HepG2 (cell line): ENCODE data around the gene SLC13A2. TPM values are rescaled to one million over a fixed set of nuclear protein-coding genes. Genes with fewer than 3 reads are reported as not detected.

Source experiments
- ATAC-seq: fragments of 200-7000 bp; cut with Tn5 transposase; 3 replicates; pipeline ENCODE4 v1.9.1; 2020; ENCODE audit warnings: mild to moderate bottlenecking, moderate library complexity
- BruUV-seq: library from RNA; stranded (reverse); fragments of 400-500 nt; replicated peaks from 2 replicates; lab custom pipeline; 2021; lab: Mats Ljungman, UMichigan
- CTCF ChIA-PET: fragments of 300-600 bp; formaldehyde crosslinking; extraction: SDS; loops from one replicate; lab custom pipeline; 2021; ENCODE audit warnings: low total read pairs, inconsistent platforms, low intra/inter-chr PET ratio; lab: Yijun Ruan, JAX
- POLR2A ChIA-PET: fragments of 350-600 bp; sonication (Branson Sonifier 250); formaldehyde crosslinking; loops from one replicate; lab custom pipeline; 2020; ENCODE audit warnings: antibody characterized with exemption, inconsistent platforms; lab: Yijun Ruan, JAX
- DNase-seq: peaks from one replicate; pipeline ENCODE4 v3.0.0-alpha.2; 2015; ENCODE audit warnings: low spot score
- FAIRE-seq: peaks from 3 replicates; lab custom pipeline; 2011; peaks lifted over from hg19 to GRCh38; lab: Jason Lieb, UNC
- H2AFZ ChIP-seq: one replicate; pipeline ENCODE4 v1.6.1; 2011; ENCODE audit warnings: low read length, inconsistent platforms
- H3K27ac ChIP-seq: fragments of 300-600 bp; 3 replicates; pipeline ENCODE4 v1.8.0; 2011; ENCODE audit warnings: mixed run types, mild to moderate bottlenecking, mixed read lengths, low read length, inconsistent platforms; ENCODE audit not compliant: insufficient read depth; ENCODE audit errors: extremely low read length
- H3K27me3 ChIP-seq, 2 experiments: fragments of 200-600 bp in 1 of 2; 2 replicates in 1 of 2; 3 replicates in 1 of 2; pipeline versions ENCODE4 v1.6.0 to v1.8.0; 2011; ENCODE audit warnings: low read length in 2 of 2, mild to moderate bottlenecking in 2 of 2, moderate library complexity in 2 of 2, inconsistent platforms in 1 of 2; ENCODE audit not compliant: insufficient read depth in 2 of 2, control insufficient read depth in 1 of 2
- H3K36me3 ChIP-seq, 2 experiments: fragments of 200-600 bp in 1 of 2; replicated peaks in 1 of 2; 2 replicates in 1 of 2; 3 replicates in 1 of 2; pipeline versions ENCODE4 v1.5.1 to v1.8.0; 2011; ENCODE audit warnings: low read length in 2 of 2, inconsistent platforms in 1 of 2; ENCODE audit not compliant: insufficient read depth in 2 of 2, control insufficient read depth in 1 of 2
- H3K4me1 ChIP-seq: 2 replicates; pipeline ENCODE4 v1.5.1; 2012; ENCODE audit warnings: low read length, inconsistent platforms; ENCODE audit not compliant: insufficient read depth
- H3K4me2 ChIP-seq: 2 replicates; pipeline ENCODE4 v1.6.0; 2011; ENCODE audit warnings: low read depth, low read length, inconsistent platforms
- H3K4me3 ChIP-seq, 3 experiments: fragments of 200-600 bp in 1 of 3; sonication (generic), shearing (Covaris generic) in 1 of 3; replicated peaks in 1 of 3; 2 replicates each; pipeline ENCODE4 v1.5.1; 2011 to 2016; ENCODE audit warnings: low read length in 3 of 3, inconsistent platforms in 2 of 3, low read depth in 2 of 3, mild to moderate bottlenecking in 2 of 3, control low read depth in 1 of 3, mixed read lengths in 1 of 3; ENCODE audit not compliant: insufficient read depth in 1 of 3
- H3K79me2 ChIP-seq: one replicate; pipeline ENCODE4 v1.6.1; 2011; ENCODE audit warnings: low read length, inconsistent platforms; ENCODE audit not compliant: insufficient read depth
- H3K9ac ChIP-seq: 2 replicates; pipeline ENCODE4 v1.6.0; 2011; ENCODE audit warnings: mild to moderate bottlenecking, low read depth, low read length, inconsistent platforms; ENCODE audit not compliant: insufficient read depth
- H3K9me3 ChIP-seq: 2 replicates; pipeline ENCODE4 v1.5.1; 2012; ENCODE audit warnings: mild to moderate bottlenecking, low read length
- H4K20me1 ChIP-seq: 2 replicates; pipeline ENCODE4 v1.6.0; 2011; ENCODE audit warnings: inconsistent platforms, mild to moderate bottlenecking, low read length, moderate library complexity; ENCODE audit not compliant: insufficient read depth
- HHEX ChIP-seq: IDR thresholded peaks from 2 replicates; pipeline ENCODE4 v1.6.1; 2016; ENCODE audit warnings: control low read depth
- KDM1A ChIP-seq: IDR thresholded peaks from 2 replicates; pipeline ENCODE4 v1.6.1; 2016; ENCODE audit warnings: missing compliant biosample characterization
- KDM5B ChIP-seq: sonication (generic); formaldehyde crosslinking; IDR thresholded peaks from 2 replicates; pipeline ENCODE4 v1.4.0; 2020; ENCODE audit warnings: missing genetic modification reagents, mild to moderate bottlenecking, borderline replicate concordance
- NCOA5 ChIP-seq: sonication (generic); formaldehyde crosslinking; IDR thresholded peaks from 2 replicates; pipeline ENCODE4 v1.4.0; 2020; ENCODE audit warnings: missing genetic modification reagents
- RCOR2 ChIP-seq: IDR thresholded peaks from 2 replicates; pipeline ENCODE4 v1.6.1; 2016; ENCODE audit warnings: missing biosample characterization, missing genetic modification reagents
- SOX13 ChIP-seq, 3 experiments: fragments of 450-650 bp in 1 of 3; sonication (generic) in 1 of 3; formaldehyde crosslinking in 1 of 3; IDR thresholded peaks in 2 of 3; conservative IDR thresholded peaks in 1 of 3; 2 replicates each; pipeline versions ENCODE4 v1.5.0 to v1.6.1; 2016 to 2020; ENCODE audit warnings: antibody characterized with exemption in 1 of 3, mild to moderate bottlenecking in 1 of 3, missing compliant biosample characterization in 1 of 3, missing genetic modification reagents in 1 of 3, moderate library complexity in 1 of 3
- SOX6 ChIP-seq, 2 experiments: fragments of 450-650 bp in 1 of 2; sonication (generic) in 1 of 2; formaldehyde crosslinking in 1 of 2; IDR thresholded peaks; 2 replicates each; pipeline versions ENCODE4 v1.4.0 to v1.6.1; 2017 to 2020; ENCODE audit warnings: antibody characterized with exemption in 1 of 2, mild to moderate bottlenecking in 1 of 2, missing genetic modification reagents in 1 of 2
- ZNF263 ChIP-seq: sonication (generic); formaldehyde crosslinking; IDR thresholded peaks from 2 replicates; pipeline ENCODE4 v1.4.0; 2020; ENCODE audit warnings: missing genetic modification reagents
- ZNF766 ChIP-seq: sonication (generic); formaldehyde crosslinking; IDR thresholded peaks from 2 replicates; pipeline ENCODE4 v1.5.0; 2020; ENCODE audit warnings: missing genetic modification reagents, borderline replicate concordance
- ZSCAN31 ChIP-seq: sonication (generic); formaldehyde crosslinking; IDR thresholded peaks from 2 replicates; pipeline ENCODE4 v1.5.0; 2020; ENCODE audit warnings: low read depth, mild to moderate bottlenecking, missing genetic modification reagents
- WGBS: methylation state at CpG from one replicate; pipeline ENCODE4 v1.1.6; 2017; ENCODE audit warnings: low lambda C conversion rate; 5-methylcytosine and 5-hydroxymethylcytosine counted together
- in situ Hi-C: cut with HindIII; loops from 2 replicates; pipeline ENCODE4 v1.10.0; 2017; ENCODE audit warnings: low pct_unique_long_range_greater_than_20kb; ENCODE audit not compliant: extremely low pct_ligation_motif_present
- intact Hi-C: fragments of 100-400 bp; cut with micrococcal nuclease; formaldehyde crosslinking; loops from one replicate; pipeline ENCODE4 v1.10.0; 2022; ENCODE audit not compliant: unreplicated experiment
- polyA plus RNA-seq, 8 experiments: library from polyadenylated mRNA; depleted of rRNA in 3 of 8; stranded (reverse) in 7 of 8; unstranded in 1 of 8; fragments of >200 nt; fragmentation: Illumina TruSeq in 4 of 8; extraction: Trizol in 4 of 8; gene quantifications; 2 replicates each; pipeline versions ENCODE4 v1.2.1 to v1.2.3, GENCODE V29; 2011 to 2016; ENCODE audit warnings: low read depth in 4 of 8, missing spikeins in 1 of 8, mixed read lengths in 1 of 8; ENCODE audit not compliant: insufficient read depth in 1 of 8
- total RNA-seq, 5 experiments: library from RNA; depleted of rRNA; stranded (reverse); fragments of >200 nt; fragmentation: Illumina TruSeq; extraction: Trizol; gene quantifications; 2 replicates each; pipeline ENCODE4 v1.2.3, GENCODE V29; 2016; ENCODE audit warnings: low read depth in 1 of 5
- TF ChIP-seq, protein P1 (sequence below): sonication (generic); formaldehyde crosslinking; IDR thresholded peaks from 2 replicates; pipeline ENCODE4 v1.8.1; 2023; ENCODE audit warnings: mild to moderate bottlenecking, inconsistent platforms, moderate library complexity, missing genetic modification reagents, borderline replicate concordance

SLC13A2 gene
- total and polyA plus RNA-seq, 2 of the 13 experiments (the other 11 are each of a cell fraction or from before 2014, with no cell fraction given), result 0.07 TPM; not detected in 1

DNA sequence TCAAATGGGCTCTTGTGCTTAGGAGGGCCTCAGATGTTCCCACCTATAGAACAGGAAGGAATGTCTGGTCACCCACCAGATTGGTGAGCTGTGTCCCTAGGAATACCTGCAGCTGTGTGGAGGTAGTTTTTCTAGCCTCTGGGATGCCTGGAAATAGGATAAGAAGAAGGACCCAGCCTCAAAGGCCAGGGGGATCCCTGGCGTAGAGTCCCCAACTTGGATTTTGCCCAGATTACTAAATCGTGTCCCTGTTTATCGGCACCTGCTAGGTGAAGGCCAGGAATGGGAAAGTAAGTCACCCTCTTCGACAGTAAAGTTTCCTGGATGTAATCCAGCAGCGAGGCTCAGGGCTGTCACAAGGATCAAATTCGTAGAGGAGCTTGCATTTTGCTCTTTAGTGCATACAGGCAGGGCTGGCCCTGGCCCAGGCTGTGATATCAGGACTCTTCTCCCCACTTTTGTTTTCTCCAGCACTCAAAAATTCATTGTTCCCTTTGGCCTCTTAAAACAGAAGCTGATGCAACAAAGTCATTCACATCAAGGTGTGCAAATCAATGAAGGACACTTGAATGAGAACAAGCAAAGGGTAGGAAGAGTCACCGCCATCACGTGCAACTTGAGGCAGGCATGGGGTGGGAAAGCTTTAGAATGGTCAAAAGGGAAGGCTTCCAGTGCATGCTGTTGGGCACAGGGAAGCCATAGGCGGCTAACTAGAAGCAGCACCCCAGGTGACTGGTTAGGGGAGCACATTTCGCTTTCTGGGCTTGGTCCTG is 7.5 kb downstream of the SLC13A2 start:
- POLR2A ChIA-PET, result no interaction called here
- FAIRE-seq, result no peak
- peak; percentile 22; the same call in 2 of the 3 replicates for ATAC-seq

DNA sequence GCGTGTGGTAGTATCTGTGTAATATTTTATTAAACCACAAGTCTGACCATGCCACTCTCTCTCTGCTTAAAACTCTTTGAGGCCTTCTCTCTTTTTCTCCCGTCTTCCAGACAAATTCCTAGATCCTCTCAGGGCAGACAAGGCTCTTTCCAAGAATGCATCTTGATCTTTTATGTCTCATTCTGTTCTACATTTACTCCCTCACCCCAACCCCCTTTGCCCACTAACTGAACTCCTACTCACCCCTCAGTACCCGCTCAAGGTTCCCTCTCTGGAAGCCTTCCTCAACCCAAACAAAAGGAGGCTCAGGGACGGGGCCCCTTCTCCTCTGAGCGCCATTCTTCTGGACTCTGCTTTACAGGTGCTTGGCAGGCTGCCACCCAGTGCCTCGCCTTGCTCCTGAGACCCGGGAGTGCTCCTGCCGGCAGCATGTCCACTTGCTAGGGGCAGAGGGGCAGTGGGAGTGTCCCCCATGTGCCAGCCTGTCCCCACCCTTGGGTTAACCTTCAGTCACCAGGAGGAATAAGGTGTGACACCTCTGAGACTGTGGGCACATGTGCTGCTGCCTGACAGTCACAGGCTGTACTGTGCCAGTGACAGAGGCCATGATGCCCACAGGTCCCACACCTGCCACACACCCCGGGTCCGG is 9.2 kb downstream of the SLC13A2 start:
- H3K36me3 ChIP-seq, result no peaks in the 10 kb centered on the region
- no peaks in the 10 kb centered on the region for H4K20me1 ChIP-seq
- H2AFZ ChIP-seq, result no peak overlapping the region
- no peak for ATAC-seq
- TF ChIP-seq RCOR2 (CRISPR knock-in tag) (no peak), ZNF766 (CRISPR knock-in tag) (no peak), ZNF263 (CRISPR knock-in tag) (peak; percentile 90), ZSCAN31 (CRISPR knock-in tag) (no peak)
- no peak for FAIRE-seq
- 34% methylated on average over 5 of the region's 10 CpGs for WGBS
- ChIA-PET CTCF (no interaction called here), POLR2A (no interaction called here)
- in situ Hi-C loops, result no loop called here
- H3K4me2 ChIP-seq, result no peak overlapping the region
- no peaks in the 10 kb centered on the region for H3K79me2 ChIP-seq
- no peak overlapping the region for H3K4me3 ChIP-seq
- H3K27ac ChIP-seq, result no peak overlapping the region
- no TSS peak for BruUV-seq
- H3K27me3 ChIP-seq, result peaks cover 0 to 3% of the 10 kb centered on the region in 2 experiments; a peak in 2 of 5 replicates
- intact Hi-C loops, result no loop called here
- peaks cover 63% of the 10 kb centered on the region for H3K4me1 ChIP-seq
- no peaks in the 10 kb centered on the region for H3K9me3 ChIP-seq
- H3K9ac ChIP-seq, result no peak overlapping the region
- DNase-seq, result no peak

More for the DNA sequence above, 7.5 kb downstream of the SLC13A2 start:
- Histone ChIP-seq H3K9me3 (no peaks in the 10 kb centered on the region), H2AFZ (no peak overlapping the region), H3K9ac (no peak overlapping the region), H3K36me3 (no peaks in the 10 kb centered on the region), H3K4me2 (peak overlapping the region; percentile 33), H3K4me1 (peaks cover 58% of the 10 kb centered on the region), H3K79me2 (no peaks in the 10 kb centered on the region)
- no TSS peak for BruUV-seq
- DNase-seq, result no peak
- in situ Hi-C loops, result no loop called here
- 22% methylated on average over 7 of the region's 10 CpGs for WGBS
- TF ChIP-seq, protein P1, sequence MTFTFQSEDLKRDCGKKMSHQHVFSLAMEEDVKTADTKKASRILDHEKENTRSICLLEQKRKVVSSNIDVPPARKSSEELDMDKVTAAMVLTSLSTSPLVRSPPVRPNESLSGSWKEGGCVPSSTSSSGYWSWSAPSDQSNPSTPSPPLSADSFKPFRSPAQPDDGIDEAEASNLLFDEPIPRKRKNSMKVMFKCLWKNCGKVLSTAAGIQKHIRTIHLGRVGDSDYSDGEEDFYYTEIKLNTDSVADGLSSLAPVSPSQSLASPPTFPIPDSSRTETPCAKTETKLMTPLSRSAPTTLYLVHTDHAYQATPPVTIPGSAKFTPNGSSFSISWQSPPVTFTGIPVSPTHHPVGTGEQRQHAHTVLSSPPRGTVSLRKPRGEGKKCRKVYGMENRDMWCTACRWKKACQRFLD (CRISPR knock-in tag), result no peak
- TF ChIP-seq HHEX (CRISPR knock-in tag) (no peak), NCOA5 (CRISPR knock-in tag) (no peak), KDM1A (no peak), SOX6 (IDR thresholded peaks at IDR 0.05) (no peak), SOX6 (CRISPR knock-in tag; IDR thresholded peaks at IDR 0.05) (peak; percentile 29; the same call in 1 of the 2 replicates), KDM5B (CRISPR knock-in tag) (no peak), SOX13 (IDR thresholded peaks at IDR 0.05) (no peak), SOX13 (CRISPR knock-in tag; conservative IDR thresholded peaks at IDR 0.05 in 1 of 2, IDR thresholded peaks at IDR 0.05 in 1 of 2) (0 out of 4 replicates have a peak, but pooled peaks of 1 of the 2 experiments have one; percentile 10)
- TF ChIP-seq, all 625 proteins: peak for 2
- intact Hi-C loops, result no loop called here
- peaks cover 0 to 3% of the 10 kb centered on the region in 2 experiments; a peak in 3 of 5 replicates for H3K27me3 ChIP-seq
- H4K20me1 ChIP-seq, result no peaks in the 10 kb centered on the region
- CTCF ChIA-PET, result no interaction called here
- no peak overlapping the region for H3K4me3 ChIP-seq
- H3K27ac ChIP-seq, result no peak overlapping the region
